GM21381 (cell line): Measurements from ENCODE around the gene IARS2.
"Not testable (repeated sequence)": the region's sequence is repeated elsewhere in the genome, so short reads cannot be mapped to it uniquely, and the experiment has no call there.

Source experiments
- ATAC-seq: cut with Tn5 transposase; IDR thresholded peaks from one replicate; pipeline ENCODE4 v1.9.1; 2021; ENCODE audit warnings: mild to moderate bottlenecking, moderate library complexity; ENCODE audit not compliant: unreplicated experiment

IARS2 gene

DNA sequence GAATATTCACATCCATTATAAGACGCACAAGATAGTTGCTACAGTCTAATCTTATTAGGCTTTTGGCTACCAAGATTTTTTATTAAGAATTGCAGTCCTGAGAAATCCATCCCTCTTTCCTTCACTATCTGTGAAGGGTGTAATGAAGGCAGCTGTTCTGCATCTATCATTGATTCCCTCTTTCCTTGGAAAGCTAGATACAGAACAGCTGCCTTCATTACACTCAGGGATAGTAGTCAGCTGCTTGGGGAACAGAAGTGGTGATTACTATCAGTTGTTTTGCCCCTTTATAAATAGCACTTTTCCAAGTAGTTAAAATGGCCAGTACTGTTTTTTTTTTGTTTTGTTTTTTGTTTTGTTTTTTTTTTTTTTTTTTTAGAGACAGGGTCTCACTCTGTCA lies 70.2 kb downstream of the IARS2 start:
- no peak for ATAC-seq

DNA sequence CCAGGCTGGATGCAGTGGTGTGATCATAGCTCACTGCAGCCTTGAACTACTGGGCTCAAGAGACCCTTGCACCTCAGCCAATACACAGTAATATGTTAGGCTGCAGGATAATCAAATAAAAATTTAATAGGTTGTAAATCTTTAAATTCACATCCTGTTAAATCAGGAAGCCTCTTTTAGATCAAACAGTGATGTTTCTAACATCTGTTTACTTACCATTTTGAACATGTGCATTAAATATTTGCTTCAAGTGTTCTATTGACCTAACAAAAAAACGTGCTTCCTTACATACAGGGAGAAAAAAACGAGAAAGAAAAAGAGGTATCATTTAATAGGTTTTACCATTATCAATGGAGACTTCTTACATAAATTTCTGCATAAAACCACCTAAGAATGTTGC lies 70.6 kb downstream of the IARS2 start:
- no peak for ATAC-seq

DNA sequence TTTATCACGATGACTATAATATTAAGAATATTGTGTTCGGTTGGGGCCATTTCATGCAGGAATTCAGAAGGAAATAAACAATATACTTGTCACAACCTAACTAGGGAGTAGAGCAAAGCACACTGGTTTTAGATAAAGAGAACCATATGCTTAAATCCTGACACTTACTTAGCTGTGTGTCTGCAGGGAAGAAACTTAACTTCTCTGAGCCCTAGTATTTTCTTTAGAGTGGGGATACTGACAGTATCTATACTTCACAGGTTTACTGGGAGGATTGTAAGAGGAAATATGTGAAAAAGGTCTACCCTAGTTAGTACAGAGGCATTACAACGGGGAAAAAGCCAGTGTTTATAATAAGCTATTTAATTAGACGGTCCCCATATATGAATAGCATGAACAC lies 72.9 kb downstream of the IARS2 start:
- ATAC-seq: no peak

DNA sequence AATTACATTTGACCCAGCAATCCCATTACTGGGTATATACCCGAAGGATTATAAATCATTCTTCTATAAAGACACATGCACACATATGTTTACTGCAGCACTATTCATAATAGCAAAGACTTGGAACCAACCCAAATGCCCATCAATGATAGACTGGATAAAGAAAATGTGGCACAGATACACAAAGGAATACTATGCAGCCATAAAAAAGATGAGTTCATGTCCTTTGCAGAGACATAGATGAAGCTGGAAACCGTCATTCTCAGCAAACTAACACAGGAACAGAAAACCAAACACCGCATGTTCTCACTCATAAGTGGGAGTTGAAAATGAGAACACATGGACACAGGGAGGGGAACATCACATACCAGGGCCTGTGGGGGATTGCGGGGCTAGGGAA lies 76.0 kb downstream of the IARS2 start:
- not testable (repeated sequence) for ATAC-seq

DNA sequence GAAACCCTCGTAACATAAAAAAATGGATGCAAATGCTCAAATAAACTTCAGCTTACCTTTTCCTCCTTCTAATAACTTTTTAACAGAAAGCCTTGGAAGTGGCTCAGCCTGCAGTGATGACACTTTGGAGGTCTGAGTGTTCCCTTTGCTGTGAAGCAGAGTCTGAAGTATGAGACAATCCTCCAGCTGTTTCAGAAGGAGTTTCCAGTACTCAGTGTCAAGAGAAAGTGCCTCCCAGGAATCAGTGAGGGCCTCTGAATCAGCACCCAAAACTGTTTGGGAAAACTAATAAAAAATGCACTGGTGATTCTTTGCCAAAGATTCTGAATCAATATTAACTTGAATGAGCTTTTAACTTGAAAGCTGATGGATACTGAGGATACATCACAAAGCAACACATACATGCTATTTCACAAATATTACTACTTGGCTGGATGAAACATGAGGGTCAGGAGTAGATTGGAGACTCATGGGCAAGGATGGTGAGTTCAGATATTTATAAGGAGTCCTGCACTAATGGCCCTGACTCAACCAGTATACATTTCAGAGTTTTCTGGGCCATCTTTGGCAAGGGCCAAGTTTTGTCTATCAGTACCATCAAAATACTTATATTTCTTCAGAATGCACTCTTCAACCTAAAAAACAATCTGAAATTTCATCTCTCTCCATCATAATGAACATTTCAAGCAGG lies 77.0 kb downstream of the IARS2 start:
- no peak for ATAC-seq

DNA sequence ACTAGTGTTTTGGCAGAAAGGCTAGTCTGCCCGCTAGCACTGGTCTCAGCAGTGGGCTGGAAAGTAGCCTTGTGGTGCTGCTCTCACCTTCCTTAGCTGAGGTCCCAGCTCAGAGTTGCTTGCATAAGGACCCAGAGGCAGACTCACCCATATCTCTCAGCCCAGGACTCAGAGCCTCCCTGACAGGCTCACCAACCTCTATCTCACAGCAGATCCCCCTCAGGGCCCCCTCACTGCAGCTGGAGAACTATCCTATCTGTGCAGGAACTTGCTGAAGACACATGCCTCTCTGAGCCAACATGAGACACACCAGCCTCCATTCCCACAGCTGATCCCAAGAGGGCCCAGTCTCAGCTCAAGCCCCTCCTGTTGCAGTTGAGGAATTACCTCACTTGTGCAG lies 82.6 kb downstream of the IARS2 start:
- no peak for ATAC-seq

DNA sequence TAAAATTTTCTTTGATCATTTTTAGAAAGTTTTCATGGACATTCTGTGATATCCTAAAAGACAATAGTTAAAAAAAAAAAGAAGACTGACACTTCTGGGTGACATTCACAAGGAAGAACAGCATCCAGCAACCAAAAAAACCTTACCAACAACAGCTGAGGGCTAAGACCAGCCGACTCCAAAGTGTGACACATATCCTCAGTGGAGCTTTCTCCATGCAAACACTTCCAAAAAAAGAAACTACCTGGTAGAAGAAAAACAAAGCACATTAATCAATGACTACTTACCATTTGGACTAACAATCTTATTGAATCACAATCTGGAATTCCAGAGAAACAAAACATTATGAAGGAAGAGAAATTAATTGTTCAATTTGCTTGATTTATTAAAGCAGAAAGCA lies 88.2 kb downstream of the IARS2 start:
- no peak for ATAC-seq

DNA sequence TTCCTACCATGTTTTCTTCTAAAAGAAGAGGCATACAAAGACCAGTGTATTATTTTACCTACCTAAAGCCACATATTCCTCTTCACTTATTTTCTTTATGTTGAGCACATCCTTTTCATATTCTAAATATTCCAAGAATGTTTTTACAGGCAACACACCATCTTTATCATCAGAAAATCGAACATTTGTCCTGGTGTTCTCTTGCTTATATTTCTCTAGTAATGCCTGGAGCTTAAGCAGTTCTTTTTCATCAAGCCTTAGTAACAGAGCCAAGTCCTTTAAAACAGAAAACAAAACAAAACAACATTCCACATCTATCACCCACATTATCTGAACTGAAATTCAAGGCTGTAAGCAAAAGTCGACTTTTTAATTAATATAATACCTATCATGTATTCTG lies 88.7 kb downstream of the IARS2 start:
- ATAC-seq: no peak

DNA sequence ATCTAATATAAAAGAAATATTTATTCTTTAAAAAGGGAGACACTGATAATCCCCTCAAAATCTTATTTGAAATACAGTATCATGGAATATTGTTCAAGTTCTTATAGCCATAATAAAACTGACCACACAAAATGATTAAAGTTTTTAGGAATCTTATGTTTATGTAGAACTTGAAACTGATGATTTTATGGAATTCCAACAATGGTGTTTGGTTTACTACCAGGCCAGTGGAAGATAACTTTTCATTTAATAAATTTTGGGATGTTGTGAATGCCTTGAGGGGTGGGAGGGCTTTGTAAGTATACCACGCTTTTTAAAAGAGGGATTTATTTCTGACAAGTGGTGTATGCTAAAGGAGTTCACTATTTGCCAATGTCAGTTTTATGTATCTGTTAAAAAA lies 90.6 kb downstream of the IARS2 start:
- ATAC-seq: no peak

DNA sequence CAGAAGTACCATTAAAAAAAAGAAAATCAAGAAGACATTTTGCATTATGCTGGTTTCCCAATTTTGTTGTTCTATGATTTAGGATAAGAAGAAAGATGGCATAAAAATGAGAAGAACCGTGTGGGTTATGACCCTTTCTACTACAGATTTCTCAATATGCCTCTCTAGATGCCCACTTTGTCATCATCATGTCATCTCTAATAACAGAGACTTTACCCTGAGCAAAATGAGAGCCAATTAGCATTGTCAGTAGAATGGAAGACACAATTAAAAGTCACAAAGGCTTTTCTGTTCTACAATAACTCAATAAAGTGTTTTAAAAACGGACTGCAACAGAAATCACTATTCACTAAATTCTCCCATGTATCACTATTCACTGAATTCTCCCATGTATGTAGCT lies 92.8 kb downstream of the IARS2 start:
- no peak for ATAC-seq

DNA sequence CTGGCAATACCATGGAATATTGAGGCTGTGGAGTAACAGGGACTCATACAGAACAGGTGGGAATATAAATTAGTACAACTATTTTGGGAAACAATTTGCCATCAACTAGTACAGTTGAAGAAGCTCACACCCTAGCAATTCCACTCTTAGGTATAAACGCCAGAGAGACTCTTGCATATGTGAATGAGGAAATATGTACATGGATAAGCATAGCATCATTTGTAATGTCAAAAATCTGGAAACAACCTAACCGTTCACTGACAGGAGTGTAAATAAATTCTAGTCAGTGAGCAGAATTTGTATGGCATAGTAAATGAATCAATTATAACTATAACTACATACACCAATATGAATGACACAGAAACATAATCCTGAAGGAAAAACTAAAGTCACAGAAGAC lies 94.6 kb downstream of the IARS2 start:
- ATAC-seq: no peak

DNA sequence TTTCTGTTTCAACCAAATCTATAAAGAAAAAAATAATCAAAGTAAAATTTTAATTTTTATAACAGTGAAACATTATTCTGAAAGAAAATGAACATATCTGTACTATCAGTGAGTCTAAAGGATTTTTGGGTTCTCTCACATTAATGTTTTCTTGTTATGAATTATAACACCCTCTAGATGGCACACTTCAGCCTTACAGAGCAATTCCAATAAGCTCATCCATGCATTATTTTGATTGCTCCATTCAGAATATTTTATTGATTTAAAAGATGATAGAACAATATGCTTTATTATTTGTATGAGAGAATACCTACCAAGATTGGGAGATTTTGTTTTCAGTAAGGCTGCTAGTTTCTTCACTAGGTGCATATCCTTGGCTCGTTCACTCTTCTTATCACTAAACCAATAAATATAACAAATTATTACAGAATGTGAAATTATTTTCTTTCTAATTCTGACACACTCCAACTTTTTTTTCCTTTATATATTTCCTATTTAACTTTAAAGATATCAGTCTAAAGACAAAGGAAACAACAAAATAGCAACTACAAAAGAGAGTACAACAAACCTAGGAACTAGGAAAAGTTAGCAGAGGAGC lies 95.9 kb downstream of the IARS2 start:
- no peak for ATAC-seq

DNA sequence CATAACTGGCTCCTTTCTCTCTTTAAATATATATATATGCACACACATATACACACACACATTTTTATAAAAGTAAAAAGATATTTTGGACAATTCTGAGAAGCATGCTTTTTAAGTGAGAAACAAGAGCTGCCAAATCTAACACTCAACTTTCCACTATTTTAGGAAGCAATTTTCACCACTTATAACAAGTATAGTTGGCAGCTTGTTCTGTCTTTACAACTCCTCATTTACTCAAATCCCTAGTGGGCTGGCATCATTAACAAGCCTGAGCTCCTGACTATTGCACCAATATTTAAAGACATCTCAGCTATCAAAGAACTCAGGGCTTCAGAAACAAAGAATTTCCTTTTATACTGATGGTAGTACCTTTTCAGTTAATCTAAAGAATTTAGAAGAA lies 101.8 kb downstream of the IARS2 start:
- no peak for ATAC-seq
